Liver (tissue), 3 donors: ENCODE results near the gene SEMA4B.

Source experiments
- EGR1 ChIP-seq, 2 donors: IDR thresholded peaks; 2 replicates each; pipeline ENCODE4 v1.6.1; 2016 to 2018; ENCODE audit warnings: antibody characterized with exemption in 2 of 2, low read depth in 2 of 2
- FOXA1 ChIP-seq: IDR thresholded peaks from 2 replicates; pipeline ENCODE4 v1.6.1; 2016; ENCODE audit warnings: antibody characterized with exemption
- FOXA2 ChIP-seq: IDR thresholded peaks from 2 replicates; pipeline ENCODE4 v1.6.1; 2016; ENCODE audit warnings: antibody characterized with exemption
- GABPA ChIP-seq, 2 donors: IDR thresholded peaks in 1 of 2; conservative IDR thresholded peaks in 1 of 2; 2 replicates each; pipeline ENCODE4 v1.6.1; 2016; ENCODE audit warnings: antibody characterized with exemption in 2 of 2, mild to moderate bottlenecking in 1 of 2, moderate library complexity in 1 of 2
- JUND ChIP-seq, 2 donors: IDR thresholded peaks; 2 replicates each; pipeline ENCODE4 v1.6.1; 2016; ENCODE audit warnings: antibody characterized with exemption in 2 of 2
- RAD21 ChIP-seq, 2 donors: IDR thresholded peaks; 2 replicates each; pipeline ENCODE4 v1.6.1; 2016; ENCODE audit warnings: antibody characterized with exemption in 2 of 2, mild to moderate bottlenecking in 2 of 2
- SP1 ChIP-seq: IDR thresholded peaks from 2 replicates; pipeline ENCODE4 v1.6.1; 2018; ENCODE audit warnings: antibody characterized with exemption, mild to moderate bottlenecking
- TAF1 ChIP-seq: conservative IDR thresholded peaks from 2 replicates; pipeline ENCODE4 v1.6.1; 2016; ENCODE audit warnings: antibody characterized with exemption, mild to moderate bottlenecking
- YY1 ChIP-seq: IDR thresholded peaks from 2 replicates; pipeline ENCODE4 v1.6.1; 2016; ENCODE audit warnings: antibody characterized with exemption, mild to moderate bottlenecking
- TF ChIP-seq, protein P1 (sequence below): fragments of 150-350 bp; IDR thresholded peaks from 2 replicates; pipeline ENCODE4 v1.5.1; 2017; ENCODE audit warnings: improper control_type of control experiment, low read depth, low read length; ENCODE audit not compliant: missing input control
- TF ChIP-seq, protein P2 (sequence below): IDR thresholded peaks from 2 replicates; pipeline ENCODE4 v1.6.1; 2016; ENCODE audit warnings: antibody characterized with exemption
- TF ChIP-seq, protein P3 (sequence below): IDR thresholded peaks from 2 replicates; pipeline ENCODE4 v1.6.1; 2016; ENCODE audit warnings: antibody characterized with exemption
- TF ChIP-seq, protein P4 (sequence below): IDR thresholded peaks from 2 replicates; pipeline ENCODE4 v1.6.1; 2016; ENCODE audit warnings: antibody characterized with exemption, mild to moderate bottlenecking
- donor health status: healthy.
- donor health status: healthy.

DNA sequence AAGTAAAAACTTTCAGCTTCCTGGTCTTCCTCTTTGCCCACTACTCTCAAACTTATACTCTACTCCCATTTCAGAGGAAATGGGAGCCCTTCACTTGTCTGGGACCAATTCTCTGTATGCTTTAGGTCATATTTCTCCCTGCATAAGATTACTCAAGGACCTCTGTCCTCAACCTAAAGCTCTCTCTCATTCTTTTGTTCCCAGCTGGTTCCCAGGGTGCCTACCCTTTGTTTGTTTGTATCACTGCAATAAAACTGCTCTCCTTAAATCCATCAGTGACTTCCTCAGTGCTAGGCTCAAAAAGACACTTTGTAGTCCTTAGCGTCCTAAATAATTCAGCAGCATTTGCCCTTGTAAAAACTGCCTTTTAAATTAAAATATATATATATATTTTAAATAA, 67.3 kb downstream of the SEMA4B start:
- TF ChIP-seq, protein P1, sequence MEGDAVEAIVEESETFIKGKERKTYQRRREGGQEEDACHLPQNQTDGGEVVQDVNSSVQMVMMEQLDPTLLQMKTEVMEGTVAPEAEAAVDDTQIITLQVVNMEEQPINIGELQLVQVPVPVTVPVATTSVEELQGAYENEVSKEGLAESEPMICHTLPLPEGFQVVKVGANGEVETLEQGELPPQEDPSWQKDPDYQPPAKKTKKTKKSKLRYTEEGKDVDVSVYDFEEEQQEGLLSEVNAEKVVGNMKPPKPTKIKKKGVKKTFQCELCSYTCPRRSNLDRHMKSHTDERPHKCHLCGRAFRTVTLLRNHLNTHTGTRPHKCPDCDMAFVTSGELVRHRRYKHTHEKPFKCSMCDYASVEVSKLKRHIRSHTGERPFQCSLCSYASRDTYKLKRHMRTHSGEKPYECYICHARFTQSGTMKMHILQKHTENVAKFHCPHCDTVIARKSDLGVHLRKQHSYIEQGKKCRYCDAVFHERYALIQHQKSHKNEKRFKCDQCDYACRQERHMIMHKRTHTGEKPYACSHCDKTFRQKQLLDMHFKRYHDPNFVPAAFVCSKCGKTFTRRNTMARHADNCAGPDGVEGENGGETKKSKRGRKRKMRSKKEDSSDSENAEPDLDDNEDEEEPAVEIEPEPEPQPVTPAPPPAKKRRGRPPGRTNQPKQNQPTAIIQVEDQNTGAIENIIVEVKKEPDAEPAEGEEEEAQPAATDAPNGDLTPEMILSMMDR: no peak
- TF ChIP-seq TAF1 (no peak), FOXA1 (no peak), SP1 (no peak), RAD21 (IDR thresholded peaks at IDR 0.05) (no peak), EGR1 (IDR thresholded peaks at IDR 0.05; ENCODE audit: low read depth in 2 of 2) (no peak), JUND (IDR thresholded peaks at IDR 0.05) (no peak), GABPA (IDR thresholded peaks at IDR 0.05 in 1 of 2, conservative IDR thresholded peaks at IDR 0.05 in 1 of 2) (no peak), FOXA2 (no peak), YY1 (no peak)
- TF ChIP-seq, protein P2, sequence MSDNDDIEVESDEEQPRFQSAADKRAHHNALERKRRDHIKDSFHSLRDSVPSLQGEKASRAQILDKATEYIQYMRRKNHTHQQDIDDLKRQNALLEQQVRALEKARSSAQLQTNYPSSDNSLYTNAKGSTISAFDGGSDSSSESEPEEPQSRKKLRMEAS: no peak
- TF ChIP-seq, protein P3, sequence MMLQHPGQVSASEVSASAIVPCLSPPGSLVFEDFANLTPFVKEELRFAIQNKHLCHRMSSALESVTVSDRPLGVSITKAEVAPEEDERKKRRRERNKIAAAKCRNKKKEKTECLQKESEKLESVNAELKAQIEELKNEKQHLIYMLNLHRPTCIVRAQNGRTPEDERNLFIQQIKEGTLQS: no peak
- TF ChIP-seq, protein P4, sequence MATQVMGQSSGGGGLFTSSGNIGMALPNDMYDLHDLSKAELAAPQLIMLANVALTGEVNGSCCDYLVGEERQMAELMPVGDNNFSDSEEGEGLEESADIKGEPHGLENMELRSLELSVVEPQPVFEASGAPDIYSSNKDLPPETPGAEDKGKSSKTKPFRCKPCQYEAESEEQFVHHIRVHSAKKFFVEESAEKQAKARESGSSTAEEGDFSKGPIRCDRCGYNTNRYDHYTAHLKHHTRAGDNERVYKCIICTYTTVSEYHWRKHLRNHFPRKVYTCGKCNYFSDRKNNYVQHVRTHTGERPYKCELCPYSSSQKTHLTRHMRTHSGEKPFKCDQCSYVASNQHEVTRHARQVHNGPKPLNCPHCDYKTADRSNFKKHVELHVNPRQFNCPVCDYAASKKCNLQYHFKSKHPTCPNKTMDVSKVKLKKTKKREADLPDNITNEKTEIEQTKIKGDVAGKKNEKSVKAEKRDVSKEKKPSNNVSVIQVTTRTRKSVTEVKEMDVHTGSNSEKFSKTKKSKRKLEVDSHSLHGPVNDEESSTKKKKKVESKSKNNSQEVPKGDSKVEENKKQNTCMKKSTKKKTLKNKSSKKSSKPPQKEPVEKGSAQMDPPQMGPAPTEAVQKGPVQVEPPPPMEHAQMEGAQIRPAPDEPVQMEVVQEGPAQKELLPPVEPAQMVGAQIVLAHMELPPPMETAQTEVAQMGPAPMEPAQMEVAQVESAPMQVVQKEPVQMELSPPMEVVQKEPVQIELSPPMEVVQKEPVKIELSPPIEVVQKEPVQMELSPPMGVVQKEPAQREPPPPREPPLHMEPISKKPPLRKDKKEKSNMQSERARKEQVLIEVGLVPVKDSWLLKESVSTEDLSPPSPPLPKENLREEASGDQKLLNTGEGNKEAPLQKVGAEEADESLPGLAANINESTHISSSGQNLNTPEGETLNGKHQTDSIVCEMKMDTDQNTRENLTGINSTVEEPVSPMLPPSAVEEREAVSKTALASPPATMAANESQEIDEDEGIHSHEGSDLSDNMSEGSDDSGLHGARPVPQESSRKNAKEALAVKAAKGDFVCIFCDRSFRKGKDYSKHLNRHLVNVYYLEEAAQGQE: no peak
